HG03060 (cell line): Measurements from ENCODE around the gene SAE1.
A peak's percentile ranks its signal among the peaks of the same experiment; 100 is the strongest.
"Not testable (repeated sequence)": the region's sequence is repeated elsewhere in the genome, so short reads cannot be mapped to it uniquely, and the experiment has no call there.

Experiments used
- ATAC-seq: cut with Tn5 transposase; IDR thresholded peaks from one replicate; pipeline ENCODE4 v1.9.1; 2021; ENCODE audit warnings: low read depth, moderate number of reproducible peaks; ENCODE audit not compliant: unreplicated experiment

Gene SAE1

GRCh38 chr19:47130589-47131227 is at the start of gene SAE1:
Gene SAE1 (plus strand): TSS chr19:47130835. CDS start chr19:47130931, 96 bp downstream.
- peak; percentile 85 for ATAC-seq

- ATAC-seq, result no peak
These were observed 49.5 kb upstream of the SAE1 start for GRCh38 chr19:47081095-47081494.

GRCh38 chr19:47082493-47082892 is 48.1 kb upstream of the SAE1 start:
- no peak for ATAC-seq

GRCh38 chr19:47084879-47085439 is 45.7 kb upstream of the SAE1 start:
- no peak for ATAC-seq

GRCh38 chr19:47086280-47086679 is 44.4 kb upstream of the SAE1 start:
- no peak for ATAC-seq

GRCh38 chr19:47089767-47090350 is 40.8 kb upstream of the SAE1 start:
- ATAC-seq, result no peak

- no peak for ATAC-seq
These were observed 37.4 kb upstream of the SAE1 start for GRCh38 chr19:47093254-47093653.

- ATAC-seq, result no peak
These were observed 36.8 kb upstream of the SAE1 start for GRCh38 chr19:47093841-47094240.

GRCh38 chr19:47094557-47095475 is 35.8 kb upstream of the SAE1 start:
- no peak for ATAC-seq

GRCh38 chr19:47095476-47096099 is 35.0 kb upstream of the SAE1 start:
- ATAC-seq, result no peak

GRCh38 chr19:47096100-47096704 is 34.4 kb upstream of the SAE1 start:
- no peak for ATAC-seq

GRCh38 chr19:47096721-47097120 is 33.9 kb upstream of the SAE1 start:
- ATAC-seq, result no peak

GRCh38 chr19:47097396-47098201 is 33.0 kb upstream of the SAE1 start:
- ATAC-seq, result no peak

- ATAC-seq, result no peak
These were observed 32.0 kb upstream of the SAE1 start for GRCh38 chr19:47098608-47099007.

- ATAC-seq, result no peak
These were observed 31.0 kb upstream of the SAE1 start for GRCh38 chr19:47099576-47100050.

GRCh38 chr19:47100290-47100689 is 30.3 kb upstream of the SAE1 start:
- no peak for ATAC-seq

- not testable (repeated sequence) for ATAC-seq
These were observed 29.5 kb upstream of the SAE1 start for GRCh38 chr19:47101116-47101515.

- no peak for ATAC-seq
These were observed 28.1 kb upstream of the SAE1 start for GRCh38 chr19:47102346-47103060.

- ATAC-seq, result no peak
These were observed 26.0 kb upstream of the SAE1 start for GRCh38 chr19:47104680-47105079.
